ENCODE measurements around the gene MICALL1.

DNA sequence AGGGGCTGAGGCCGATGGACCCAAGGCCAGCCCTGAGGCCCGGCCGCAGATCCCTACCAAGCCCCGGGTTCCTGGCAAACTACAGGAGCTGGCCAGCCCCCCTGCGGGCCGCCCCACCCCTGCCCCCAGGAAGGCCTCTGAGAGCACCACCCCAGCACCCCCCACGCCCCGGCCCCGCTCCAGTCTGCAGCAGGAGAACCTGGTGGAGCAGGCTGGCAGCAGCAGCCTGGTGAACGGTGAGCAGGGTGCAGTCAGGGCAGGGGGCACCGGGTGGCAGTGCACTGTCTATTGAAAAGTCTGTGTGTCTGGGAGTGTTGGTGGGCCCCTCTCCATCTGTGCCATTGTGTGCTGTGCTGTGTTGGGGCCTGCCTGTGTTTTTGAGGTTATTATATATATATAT lies 16.1 kb downstream of the MICALL1 start:
- TF ChIP-seq, protein P1, sequence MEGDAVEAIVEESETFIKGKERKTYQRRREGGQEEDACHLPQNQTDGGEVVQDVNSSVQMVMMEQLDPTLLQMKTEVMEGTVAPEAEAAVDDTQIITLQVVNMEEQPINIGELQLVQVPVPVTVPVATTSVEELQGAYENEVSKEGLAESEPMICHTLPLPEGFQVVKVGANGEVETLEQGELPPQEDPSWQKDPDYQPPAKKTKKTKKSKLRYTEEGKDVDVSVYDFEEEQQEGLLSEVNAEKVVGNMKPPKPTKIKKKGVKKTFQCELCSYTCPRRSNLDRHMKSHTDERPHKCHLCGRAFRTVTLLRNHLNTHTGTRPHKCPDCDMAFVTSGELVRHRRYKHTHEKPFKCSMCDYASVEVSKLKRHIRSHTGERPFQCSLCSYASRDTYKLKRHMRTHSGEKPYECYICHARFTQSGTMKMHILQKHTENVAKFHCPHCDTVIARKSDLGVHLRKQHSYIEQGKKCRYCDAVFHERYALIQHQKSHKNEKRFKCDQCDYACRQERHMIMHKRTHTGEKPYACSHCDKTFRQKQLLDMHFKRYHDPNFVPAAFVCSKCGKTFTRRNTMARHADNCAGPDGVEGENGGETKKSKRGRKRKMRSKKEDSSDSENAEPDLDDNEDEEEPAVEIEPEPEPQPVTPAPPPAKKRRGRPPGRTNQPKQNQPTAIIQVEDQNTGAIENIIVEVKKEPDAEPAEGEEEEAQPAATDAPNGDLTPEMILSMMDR (IDR thresholded peaks at IDR 0.05), result no peak
- TF ChIP-seq EZH2 (IDR thresholded peaks at IDR 0.05), result no peak
